Fibroblast of villous mesenchyme (primary cell): ENCODE data around the gene BICD1. TPM values are rescaled to one million over a fixed set of nuclear protein-coding genes. Genes with fewer than 3 reads are reported as not detected.

Experiments used
- small RNA-seq: library from RNA; depleted of rRNA; stranded (forward); fragments of <200 nt; gene quantifications from one replicate; pipeline ENCODE3, GENCODE V24; 2012
- total RNA-seq: library from RNA; depleted of rRNA; stranded (reverse); fragments of >200 nt; gene quantifications from 2 replicates; pipeline ENCODE4 v1.2.3, GENCODE V29; 2012

Gene BICD1
- total RNA-seq, 1 donor = 24.6 TPM

Small RNA genes lying within 50 kb of the gene (small RNA-seq; reads per million reads assigned to genes)
- not detected for gene AC048344.2
- gene AC048344.3 = not detected
- gene RF00019 = not detected

Other genes with a start within 250 kb of the BICD1 start
- gene RESF1, start 147.4 kb upstream of the BICD1 start, total RNA-seq = 25.8 and 28.1 TPM in 2 replicates